Muscle of arm (tissue), 12 donors: ENCODE measurements around the gene METTL24. TPM values are rescaled to one million over a fixed set of nuclear protein-coding genes. Genes with fewer than 3 reads are reported as not detected.
"Not testable (repeated sequence)": the region's sequence is repeated elsewhere in the genome, so short reads cannot be mapped to it uniquely, and the experiment has no call there.

Experiments used
- DNase-seq: peaks from one replicate; pipeline ENCODE4 v3.0.0-alpha.2; 2013
- polyA plus RNA-seq, 12 donors: library from polyadenylated mRNA; unstranded; fragments of 120-200 nt; gene quantifications; one replicate each; pipeline ENCODE4 v1.2.1, GENCODE V29; 2013; ENCODE audit not compliant: insufficient read length in 12 of 12

The METTL24 gene
- polyA plus RNA-seq, 12 donors = 0.50 to 0.99 (median 0.71) TPM; not detected in 2

GRCh38 chr6:110363748-110364147 is 5.6 kb upstream of the METTL24 start:
- DNase-seq = no peak

- no peak for DNase-seq
These were observed 2.5 kb upstream of the METTL24 start for GRCh38 chr6:110360676-110361075.

- no peak for DNase-seq
These were observed 1.4 kb upstream of the METTL24 start for GRCh38 chr6:110359556-110359955.

GRCh38 chr6:110358553-110359160 is 508 bp upstream of the METTL24 start:
- DNase-seq = no peak

- DNase-seq = no peak
These were observed 868 bp downstream of the METTL24 start for GRCh38 chr6:110357298-110357663.

GRCh38 chr6:110356778-110357177 is 1.4 kb downstream of the METTL24 start:
- no peak for DNase-seq

GRCh38 chr6:110355727-110356126 is 2.4 kb downstream of the METTL24 start:
- DNase-seq = no peak

GRCh38 chr6:110355022-110355421 is 3.1 kb downstream of the METTL24 start:
- DNase-seq = no peak

- no peak for DNase-seq
These were observed 4.0 kb downstream of the METTL24 start for GRCh38 chr6:110354153-110354552.

- no peak for DNase-seq
These were observed 4.6 kb downstream of the METTL24 start for GRCh38 chr6:110353457-110354001.

- DNase-seq = no peak
These were observed 5.4 kb downstream of the METTL24 start for GRCh38 chr6:110352563-110353262.

GRCh38 chr6:110351986-110352385 is 6.2 kb downstream of the METTL24 start:
- DNase-seq = no peak

- DNase-seq = no peak
These were observed 6.6 kb downstream of the METTL24 start for GRCh38 chr6:110351546-110351945.

GRCh38 chr6:110350593-110350992 is 7.6 kb downstream of the METTL24 start:
- DNase-seq = not testable (repeated sequence)

- DNase-seq = no peak
These were observed 9.0 kb downstream of the METTL24 start for GRCh38 chr6:110348961-110349690.

- DNase-seq = no peak
These were observed 13.1 kb downstream of the METTL24 start for GRCh38 chr6:110345025-110345424.

- no peak for DNase-seq
These were observed 15.4 kb downstream of the METTL24 start for GRCh38 chr6:110342759-110343158.

- DNase-seq = no peak
These were observed 16.2 kb downstream of the METTL24 start for GRCh38 chr6:110341663-110342596.

GRCh38 chr6:110341067-110341466 is 17.1 kb downstream of the METTL24 start:
- no peak for DNase-seq

GRCh38 chr6:110340392-110340965 is 17.7 kb downstream of the METTL24 start:
- DNase-seq = no peak

GRCh38 chr6:110338820-110339470 is 19.2 kb downstream of the METTL24 start:
- DNase-seq = no peak
